Endodermal cell (in vitro differentiated cells): ENCODE data around the gene SYTL5. TPM values are rescaled to one million over a fixed set of nuclear protein-coding genes. Genes with fewer than 3 reads are reported as not detected.

Experiments
- DNase-seq: peaks from one replicate; pipeline ENCODE4 v3.0.0-alpha.2; 2017
- H3K27ac ChIP-seq: 2 replicates; pipeline ENCODE4 v1.5.1; 2013; ENCODE audit warnings: mild to moderate bottlenecking, low read depth, low read length, moderate library complexity
- H3K27me3 ChIP-seq: 2 replicates; pipeline ENCODE4 v1.6.1; 2013; ENCODE audit warnings: mild to moderate bottlenecking, low read length, moderate library complexity; ENCODE audit not compliant: insufficient read depth, control insufficient read depth, poor library complexity, severe bottlenecking
- H3K36me3 ChIP-seq: 2 replicates; pipeline ENCODE4 v1.7.0; 2013; ENCODE audit warnings: mild to moderate bottlenecking, low read length, moderate library complexity; ENCODE audit not compliant: control insufficient read depth, insufficient read depth
- H3K4me1 ChIP-seq: one replicate; pipeline ENCODE4 v1.7.0; 2013; ENCODE audit warnings: low read length; ENCODE audit not compliant: control insufficient read depth, insufficient read depth
- H3K4me3 ChIP-seq: 2 replicates; pipeline ENCODE4 v1.5.1; 2013; ENCODE audit warnings: mild to moderate bottlenecking, low read length, moderate library complexity
- H3K9ac ChIP-seq: 2 replicates; pipeline ENCODE4 v1.6.1; 2013; ENCODE audit warnings: mild to moderate bottlenecking, low read length, moderate library complexity; ENCODE audit not compliant: poor library complexity, severe bottlenecking; ENCODE audit errors: extremely low read depth
- H3K9me3 ChIP-seq: 2 replicates; pipeline ENCODE4 v1.6.1; 2013; ENCODE audit warnings: mild to moderate bottlenecking, low read length, moderate library complexity; ENCODE audit not compliant: control insufficient read depth
- H3K27ac Mint-ChIP-seq: 2 replicates; pipeline ENCODE4 v1.8.0; 2020; ENCODE audit warnings: mixed read lengths
- H3K27me3 Mint-ChIP-seq: 2 replicates; pipeline ENCODE4 v1.8.0; 2021; ENCODE audit warnings: mild to moderate bottlenecking, mixed read lengths; ENCODE audit not compliant: insufficient read depth
- H3K36me3 Mint-ChIP-seq: 2 replicates; pipeline ENCODE4 v1.8.0; 2020; ENCODE audit warnings: low read depth, mixed read lengths
- H3K4me1 Mint-ChIP-seq: 2 replicates; pipeline ENCODE4 v1.8.0; 2020; ENCODE audit warnings: mixed read lengths
- H3K4me3 Mint-ChIP-seq: 2 replicates; pipeline ENCODE4 v1.8.0; 2020; ENCODE audit warnings: mild to moderate bottlenecking, moderate library complexity, mixed read lengths
- H3K9me3 Mint-ChIP-seq: 2 replicates; pipeline ENCODE4 v1.8.0; 2020; ENCODE audit warnings: mild to moderate bottlenecking, mixed read lengths
- WGBS, 2 experiments: methylation state at CpG; one replicate each; pipeline versions ENCODE4 v1.1.5 to v1.1.7; 2013; ENCODE audit warnings: missing lambda C conversion rate in 2 of 2, mixed read lengths in 1 of 2; ENCODE audit not compliant: insufficient coverage in 1 of 2, insufficient read length in 1 of 2; 5-methylcytosine and 5-hydroxymethylcytosine counted together
- total RNA-seq, 2 donors: library from RNA; stranded (reverse); fragmentation: NEBNext Ultra II Directional in 1 of 2; extraction: Animal tissue kit (Norgen Biotek cat#: 25700) in 1 of 2; gene quantifications; 2 replicates in 1 of 2; 3 replicates in 1 of 2; pipeline ENCODE4 v1.2.1, GENCODE V29; 2021
- TF ChIP-seq, protein P1 (sequence below): fragments of 200-600 bp; sonication (generic); conservative IDR thresholded peaks from 2 replicates; pipeline ENCODE4 v1.5.0; 2021; ENCODE audit warnings: antibody characterized with exemption, mild to moderate bottlenecking

The SYTL5 gene
- total RNA-seq, 2 donors from 2014 or later, result 8.1 to 8.6 TPM

DNA sequence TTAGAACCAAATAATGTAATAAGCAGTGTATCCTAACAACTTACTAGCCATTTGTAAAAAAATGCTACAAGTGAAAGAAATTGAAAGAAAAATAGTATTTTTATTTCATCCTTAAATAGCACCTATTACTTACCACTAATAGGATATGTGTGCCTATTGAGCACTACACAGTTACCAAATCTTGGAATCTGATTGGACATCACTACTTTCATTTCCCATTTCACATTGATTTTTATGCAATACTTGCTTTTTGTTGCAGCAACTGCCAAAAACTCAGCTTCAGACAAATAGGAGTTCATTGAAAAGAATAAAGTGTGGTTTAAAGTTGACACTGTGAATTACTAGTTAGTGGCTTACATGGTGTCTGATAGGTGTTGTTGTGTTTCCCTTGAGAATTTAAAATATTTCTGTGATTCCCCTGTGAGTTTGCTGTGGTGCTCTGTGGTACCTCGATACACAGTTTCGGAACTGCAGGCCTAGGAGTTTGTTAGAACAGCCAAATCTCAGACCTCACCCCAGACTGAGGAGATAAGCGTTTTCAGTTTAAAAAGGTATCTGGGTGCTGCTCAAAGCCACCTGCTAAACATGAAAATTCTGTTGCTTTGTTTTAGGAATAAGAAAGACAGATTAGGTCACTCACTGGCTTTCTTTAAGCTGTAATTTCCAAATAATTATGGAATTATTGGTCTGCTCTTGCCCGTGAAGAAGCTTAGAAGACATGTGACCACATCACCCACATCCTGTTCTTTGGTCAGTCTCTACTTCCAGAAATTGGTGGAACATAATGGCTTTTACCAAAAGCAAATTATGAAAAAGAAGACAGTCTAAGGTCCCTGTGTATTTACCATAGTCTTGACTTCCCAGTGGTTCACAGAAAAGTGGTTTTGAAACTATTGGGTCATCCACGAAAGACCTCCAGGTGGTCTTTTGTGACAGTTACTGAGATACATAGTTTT, 97.8 kb downstream of the SYTL5 start:
- H3K9me3 ChIP-seq, result peaks cover 15% of the 10 kb centered on the region
- Mint-ChIP-seq H3K27ac (no peak overlapping the region), H3K9me3 (peaks cover 51% of the 10 kb centered on the region), H3K4me3 (no peak overlapping the region), H3K27me3 (no peaks in the 10 kb centered on the region), H3K4me1 (peaks cover 2% of the 10 kb centered on the region), H3K36me3 (no peaks in the 10 kb centered on the region)
- H3K4me1 ChIP-seq, result no peaks in the 10 kb centered on the region
- 100% methylated on average over 1 to 5 of the region's 5 CpGs for WGBS, 2 experiments
- H3K27ac ChIP-seq, result no peak overlapping the region
- TF ChIP-seq, protein P1, sequence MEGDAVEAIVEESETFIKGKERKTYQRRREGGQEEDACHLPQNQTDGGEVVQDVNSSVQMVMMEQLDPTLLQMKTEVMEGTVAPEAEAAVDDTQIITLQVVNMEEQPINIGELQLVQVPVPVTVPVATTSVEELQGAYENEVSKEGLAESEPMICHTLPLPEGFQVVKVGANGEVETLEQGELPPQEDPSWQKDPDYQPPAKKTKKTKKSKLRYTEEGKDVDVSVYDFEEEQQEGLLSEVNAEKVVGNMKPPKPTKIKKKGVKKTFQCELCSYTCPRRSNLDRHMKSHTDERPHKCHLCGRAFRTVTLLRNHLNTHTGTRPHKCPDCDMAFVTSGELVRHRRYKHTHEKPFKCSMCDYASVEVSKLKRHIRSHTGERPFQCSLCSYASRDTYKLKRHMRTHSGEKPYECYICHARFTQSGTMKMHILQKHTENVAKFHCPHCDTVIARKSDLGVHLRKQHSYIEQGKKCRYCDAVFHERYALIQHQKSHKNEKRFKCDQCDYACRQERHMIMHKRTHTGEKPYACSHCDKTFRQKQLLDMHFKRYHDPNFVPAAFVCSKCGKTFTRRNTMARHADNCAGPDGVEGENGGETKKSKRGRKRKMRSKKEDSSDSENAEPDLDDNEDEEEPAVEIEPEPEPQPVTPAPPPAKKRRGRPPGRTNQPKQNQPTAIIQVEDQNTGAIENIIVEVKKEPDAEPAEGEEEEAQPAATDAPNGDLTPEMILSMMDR, result no peak
- H3K27me3 ChIP-seq, result no peaks in the 10 kb centered on the region
- no peaks in the 10 kb centered on the region for H3K36me3 ChIP-seq
- H3K9ac ChIP-seq, result no peak overlapping the region
- no peak overlapping the region for H3K4me3 ChIP-seq
- DNase-seq, result no peak

DNA sequence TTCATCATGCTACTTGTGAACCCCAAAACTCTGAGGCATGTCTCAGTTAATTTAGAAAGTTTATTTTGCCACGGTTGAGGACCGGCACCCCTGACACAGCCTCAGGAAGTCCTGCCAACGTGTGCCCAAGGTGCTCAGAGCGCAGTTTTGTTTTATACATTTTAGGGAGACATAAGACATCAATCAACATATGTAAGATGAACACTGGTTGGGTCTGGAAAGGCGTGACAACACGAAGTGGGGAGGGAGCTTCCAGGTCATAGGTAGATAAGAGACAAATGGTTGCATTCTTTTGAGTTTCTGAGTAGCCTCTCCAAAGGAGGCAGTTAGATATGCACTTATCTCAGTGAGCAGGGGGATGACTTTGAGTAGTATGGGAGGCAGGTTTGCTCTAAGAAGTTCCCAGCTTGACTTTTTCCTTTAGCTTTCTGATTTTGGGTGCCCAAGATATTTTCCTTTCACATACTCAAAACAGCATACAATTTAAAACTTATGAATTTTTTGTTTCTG, 98.9 kb downstream of the SYTL5 start:
- Mint-ChIP-seq H3K9me3 (peaks cover 47% of the 10 kb centered on the region), H3K4me1 (peaks cover 7% of the 10 kb centered on the region), H3K4me3 (no peak overlapping the region), H3K36me3 (no peaks in the 10 kb centered on the region), H3K27me3 (no peaks in the 10 kb centered on the region), H3K27ac (no peak overlapping the region)
- Histone ChIP-seq H3K4me3 (no peak overlapping the region), H3K27ac (no peak overlapping the region), H3K36me3 (no peaks in the 10 kb centered on the region), H3K9ac (no peak overlapping the region), H3K27me3 (no peaks in the 10 kb centered on the region), H3K4me1 (no peaks in the 10 kb centered on the region), H3K9me3 (peaks cover 5% of the 10 kb centered on the region)
- no peak for DNase-seq
- WGBS, 2 experiments, result 90% methylated on average over 6 of the region's 6 CpGs; no CpG with 5 or more reads in 1 of the 2 experiments
- TF ChIP-seq, protein P1, result no peak

DNA sequence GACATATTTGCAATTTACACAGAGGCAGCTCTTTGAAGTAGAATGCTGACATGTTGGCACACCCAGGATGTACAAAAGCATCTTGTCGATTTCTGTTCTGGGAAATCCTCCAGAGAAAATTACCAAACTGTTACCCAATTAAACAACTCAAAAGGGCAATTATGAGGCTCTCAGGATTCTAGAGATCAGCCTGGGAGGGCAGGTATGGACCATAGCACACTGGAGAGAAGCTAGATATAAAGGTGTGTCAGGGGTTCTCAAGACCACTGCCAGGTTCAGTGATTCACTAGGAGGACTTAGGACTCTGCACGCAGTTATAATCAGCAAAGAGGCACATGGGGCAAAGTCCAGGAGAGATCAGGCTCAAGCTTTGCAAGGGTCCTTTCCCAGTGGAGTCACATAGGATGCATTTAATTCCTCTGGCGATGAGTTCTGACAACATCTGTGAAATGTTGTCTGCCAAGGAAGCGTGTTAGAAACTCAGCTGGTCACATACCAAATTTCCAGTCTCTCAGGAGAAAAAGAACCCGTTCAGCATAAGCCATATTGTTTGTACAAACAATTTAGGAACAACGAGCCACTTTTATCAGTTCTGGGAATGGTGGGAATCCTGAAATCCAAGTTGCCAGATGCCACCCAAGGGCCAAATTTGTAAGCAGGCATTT, 100.8 kb downstream of the SYTL5 start:
- peaks cover 7% of the 10 kb centered on the region for H3K4me1 Mint-ChIP-seq
- no peaks in the 10 kb centered on the region for H3K27me3 Mint-ChIP-seq
- H3K9me3 Mint-ChIP-seq, result peaks cover 52% of the 10 kb centered on the region
- H3K36me3 Mint-ChIP-seq, result no peaks in the 10 kb centered on the region
- H3K27ac ChIP-seq, result no peak overlapping the region
- DNase-seq, result no peak
- no peaks in the 10 kb centered on the region for H3K9me3 ChIP-seq
- H3K4me1 ChIP-seq, result no peaks in the 10 kb centered on the region
- H3K4me3 Mint-ChIP-seq, result no peak overlapping the region
- no peak overlapping the region for H3K9ac ChIP-seq
- WGBS, 2 experiments, result 88 to 90% methylated on average over 4 to 6 of the region's 6 CpGs
- H3K36me3 ChIP-seq, result no peaks in the 10 kb centered on the region
- TF ChIP-seq, protein P1, result no peak
- no peak overlapping the region for H3K27ac Mint-ChIP-seq
- H3K4me3 ChIP-seq, result no peak overlapping the region
- no peaks in the 10 kb centered on the region for H3K27me3 ChIP-seq
